SK-N-MC (cell line): ENCODE data around the gene RBM42.

Experiments
- EZH2 ChIP-seq: fragments of 200-600 bp; sonication (generic); IDR thresholded peaks from one replicate; pipeline ENCODE4 v1.6.1; 2017; ENCODE audit warnings: antibody characterized with exemption
- FOXP2 ChIP-seq: optimal IDR thresholded peaks from 2 replicates; pipeline ENCODE3; 2011; ENCODE audit warnings: mild to moderate bottlenecking, moderate library complexity; ENCODE audit not compliant: insufficient read depth; ENCODE audit errors: extremely low read length, control extremely low read depth
- POLR2AphosphoS5 ChIP-seq: IDR thresholded peaks from 2 replicates; pipeline ENCODE4 v1.6.1; 2012; ENCODE audit warnings: mild to moderate bottlenecking, low read depth, low read length, borderline replicate concordance

- TF ChIP-seq POLR2AphosphoS5 (no peak), EZH2 (no peak), FOXP2 (no peak)
Measured at GRCh38 chr19:35650581-35650980, 21.7 kb downstream of the RBM42 start.
